Mammary epithelial cell (primary cell): ENCODE results near the gene DISP2.

ENCODE experiments used
- EZH2 ChIP-seq: IDR thresholded peaks from 2 replicates; pipeline ENCODE4 v1.6.1; 2012; ENCODE audit warnings: low read length, inconsistent platforms, borderline replicate concordance
- TF ChIP-seq, protein P1 (sequence below), 2 donors: IDR thresholded peaks in 1 of 2; conservative IDR thresholded peaks in 1 of 2; 2 replicates each; pipeline ENCODE4 v1.5.1; 2011 to 2012; ENCODE audit warnings: inconsistent platforms in 2 of 2, low read length in 2 of 2, mild to moderate bottlenecking in 2 of 2, control low read depth in 1 of 2, low read depth in 1 of 2; ENCODE audit not compliant: insufficient read depth in 1 of 2; ENCODE audit errors: extremely low read depth in 1 of 2

DNA sequence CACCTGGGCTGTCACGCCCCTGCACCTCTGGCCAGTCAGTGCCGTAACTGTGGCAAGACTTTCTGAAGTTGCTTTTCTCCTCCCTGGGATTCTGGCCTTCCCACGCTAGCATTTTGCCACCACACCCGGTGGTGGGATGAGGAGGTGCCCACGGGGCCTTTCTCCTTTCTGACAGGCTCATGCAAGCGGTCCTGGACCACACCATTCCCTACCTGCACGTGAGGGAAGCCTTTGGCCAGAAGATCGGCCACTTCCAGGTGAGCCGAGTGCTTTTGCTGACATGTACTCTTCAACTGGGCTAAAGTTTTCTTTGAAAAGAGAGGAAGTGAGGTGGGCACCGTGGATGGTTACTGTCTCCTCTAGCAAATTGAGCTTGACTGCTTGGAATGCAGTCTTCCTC is 57.2 kb downstream of the DISP2 start:
- TF ChIP-seq, protein P1, sequence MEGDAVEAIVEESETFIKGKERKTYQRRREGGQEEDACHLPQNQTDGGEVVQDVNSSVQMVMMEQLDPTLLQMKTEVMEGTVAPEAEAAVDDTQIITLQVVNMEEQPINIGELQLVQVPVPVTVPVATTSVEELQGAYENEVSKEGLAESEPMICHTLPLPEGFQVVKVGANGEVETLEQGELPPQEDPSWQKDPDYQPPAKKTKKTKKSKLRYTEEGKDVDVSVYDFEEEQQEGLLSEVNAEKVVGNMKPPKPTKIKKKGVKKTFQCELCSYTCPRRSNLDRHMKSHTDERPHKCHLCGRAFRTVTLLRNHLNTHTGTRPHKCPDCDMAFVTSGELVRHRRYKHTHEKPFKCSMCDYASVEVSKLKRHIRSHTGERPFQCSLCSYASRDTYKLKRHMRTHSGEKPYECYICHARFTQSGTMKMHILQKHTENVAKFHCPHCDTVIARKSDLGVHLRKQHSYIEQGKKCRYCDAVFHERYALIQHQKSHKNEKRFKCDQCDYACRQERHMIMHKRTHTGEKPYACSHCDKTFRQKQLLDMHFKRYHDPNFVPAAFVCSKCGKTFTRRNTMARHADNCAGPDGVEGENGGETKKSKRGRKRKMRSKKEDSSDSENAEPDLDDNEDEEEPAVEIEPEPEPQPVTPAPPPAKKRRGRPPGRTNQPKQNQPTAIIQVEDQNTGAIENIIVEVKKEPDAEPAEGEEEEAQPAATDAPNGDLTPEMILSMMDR (conservative IDR thresholded peaks at IDR 0.05 in 1 of 2, IDR thresholded peaks at IDR 0.05 in 1 of 2; ENCODE audit: extremely low read depth in 1 of 2, insufficient read depth in 1 of 2, low read depth in 1 of 2, low read length in 2 of 2) = no peak
- no peak for TF ChIP-seq EZH2
